ENCODE results near the gene TBX10.

TBX10 gene

DNA sequence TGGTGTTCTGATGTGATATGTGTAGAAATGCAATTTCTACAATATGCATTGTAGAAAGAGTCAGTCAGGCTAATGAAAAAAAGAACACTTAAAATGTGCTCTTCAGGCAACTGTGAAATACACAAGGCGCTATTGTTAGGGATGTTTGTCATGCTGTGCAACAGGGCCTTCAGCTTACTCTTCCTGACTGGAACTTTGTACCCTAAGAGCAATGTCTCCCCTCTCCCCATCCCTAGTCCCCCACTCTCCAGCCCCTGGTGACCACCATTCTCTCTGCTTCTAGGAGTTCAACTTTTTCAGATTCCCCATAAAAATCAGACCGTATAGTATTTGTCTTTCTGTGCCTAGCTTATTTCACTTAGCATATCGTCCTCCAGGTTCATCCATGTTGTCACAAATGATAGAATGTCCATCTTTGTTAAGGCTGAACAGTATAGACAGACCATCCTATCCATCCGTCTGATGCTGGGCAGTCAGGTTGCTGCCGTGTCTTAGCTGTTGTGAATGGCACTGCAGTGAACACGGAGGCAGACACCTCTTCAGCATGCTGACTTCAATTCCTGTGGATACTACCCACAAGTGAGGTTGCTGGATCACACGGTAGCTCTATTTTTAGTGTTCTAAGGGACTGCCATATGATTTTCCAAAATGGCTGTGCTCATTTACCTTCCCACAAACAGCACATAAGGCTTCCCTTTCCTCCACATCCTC lies 22.2 kb downstream of the TBX10 start:
- FAIRE-seq, result peak; percentile 74
- DNase-seq (ENCODE audit: insufficient read length, low spot score), result no peak

- no peak for FAIRE-seq
These were observed 22.9 kb downstream of the TBX10 start for GRCh38 chr11:67616431-67617242.

GRCh38 chr11:67615728-67616430 lies 23.7 kb downstream of the TBX10 start:
- DNase-seq (ENCODE audit: insufficient read length, low spot score), result no peak
- peak; percentile 86 for FAIRE-seq

More at GRCh38 chr11:67616431-67617242, 22.9 kb downstream of the TBX10 start:
- DNase-seq (ENCODE audit: insufficient read length, low spot score), result no peak

- FAIRE-seq (no peak), DNase-seq (ENCODE audit: insufficient read length, low spot score) (peak; percentile 61)
These were observed 24.5 kb downstream of the TBX10 start for GRCh38 chr11:67614730-67615714.

DNA sequence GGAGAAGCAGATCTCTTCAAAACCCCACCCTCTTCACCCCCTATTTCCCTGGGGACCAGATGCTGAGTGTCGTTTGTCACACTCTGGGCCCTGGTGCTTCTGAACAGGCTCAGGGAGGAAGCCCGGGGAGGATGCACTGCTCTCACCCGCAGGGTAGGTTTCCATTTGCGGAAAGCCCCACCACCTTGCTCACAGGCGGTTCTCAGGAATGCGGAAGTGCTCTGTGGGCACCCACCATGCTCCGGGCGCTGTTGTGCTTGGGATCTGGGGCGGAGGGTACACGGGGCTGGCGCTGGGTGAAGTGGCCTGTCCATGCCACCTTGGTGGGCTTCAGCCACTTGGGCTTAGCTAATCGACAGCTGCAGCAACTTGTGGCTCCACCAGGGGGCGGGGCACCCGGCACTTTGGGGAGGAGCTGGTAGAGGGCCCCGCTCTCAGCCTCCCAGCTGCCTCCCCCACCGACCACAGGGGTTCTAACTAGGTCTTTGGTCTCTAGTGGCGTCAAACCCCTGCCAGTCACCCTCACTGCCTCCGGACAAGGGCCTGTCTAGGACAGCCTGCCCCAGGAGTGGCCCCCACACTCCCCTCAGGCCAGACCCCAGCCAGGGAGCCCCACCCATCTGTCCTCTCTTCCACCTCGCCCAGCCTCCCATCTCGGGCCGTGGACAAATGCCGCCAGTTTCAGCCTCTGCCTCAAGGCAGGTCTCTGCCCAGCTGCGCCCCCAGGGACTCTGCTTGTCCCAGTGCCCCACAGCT lies 25.4 kb downstream of the TBX10 start:
- FAIRE-seq (peak; percentile 83), DNase-seq (ENCODE audit: insufficient read length, low spot score) (peak; percentile 69)

DNA sequence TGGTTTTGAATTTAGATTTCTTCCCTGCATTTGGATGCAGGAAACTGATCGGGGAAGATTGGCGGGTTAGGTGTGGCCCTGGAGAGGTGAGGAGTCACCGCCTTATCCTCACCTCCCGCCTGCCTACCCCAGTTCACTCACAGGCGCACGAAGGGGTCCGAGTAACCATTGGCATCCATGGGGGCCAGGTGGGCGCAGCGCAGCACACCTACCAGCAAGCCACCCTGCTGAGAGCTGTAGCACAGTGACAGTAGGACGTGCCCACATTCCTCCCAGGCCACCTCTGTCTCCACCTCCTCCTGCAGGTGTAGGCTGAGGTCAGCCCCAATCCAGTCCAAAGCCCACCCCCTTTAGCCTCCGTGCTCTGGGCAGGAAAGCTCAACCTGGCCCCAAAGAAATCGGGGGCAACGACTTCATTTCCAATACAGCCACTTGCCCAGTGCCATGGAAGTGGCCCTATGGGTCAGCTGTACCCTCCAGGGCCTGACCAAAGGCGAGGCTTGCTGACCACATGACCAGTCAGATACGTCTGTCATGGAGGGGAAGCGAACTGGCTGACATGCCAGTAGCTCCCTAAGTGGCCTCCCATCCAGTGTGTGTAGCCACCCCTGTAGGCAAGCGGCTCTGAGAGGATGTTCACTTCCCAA lies 26.1 kb downstream of the TBX10 start:
- DNase-seq (ENCODE audit: insufficient read length, low spot score), result no peak
- FAIRE-seq, result peak; percentile 36

DNA sequence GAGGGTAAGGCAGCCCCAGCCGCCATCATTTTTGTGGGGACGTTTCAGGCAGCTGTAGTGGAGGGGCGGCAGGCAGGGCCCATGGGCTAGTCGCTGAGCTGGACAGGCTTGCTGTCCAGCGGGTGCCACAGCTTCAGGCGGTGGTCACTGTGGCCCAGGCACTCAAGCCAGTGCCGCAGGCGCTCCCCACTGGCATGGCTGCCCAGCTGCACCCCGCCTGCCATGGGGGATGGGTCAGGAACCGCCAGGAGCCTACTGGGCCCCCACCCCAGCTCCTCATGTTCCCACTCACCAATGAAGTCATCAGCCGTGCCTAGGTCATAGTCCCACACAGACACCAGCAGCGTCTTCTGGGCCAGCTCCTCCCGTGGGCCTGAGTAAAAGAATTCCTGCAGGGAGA lies 26.8 kb downstream of the TBX10 start:
- DNase-seq (ENCODE audit: insufficient read length, low spot score) (no peak), FAIRE-seq (no peak)

- DNase-seq (ENCODE audit: insufficient read length, low spot score), result no peak
These were observed 27.6 kb downstream of the TBX10 start for GRCh38 chr11:67611704-67612587.

DNA sequence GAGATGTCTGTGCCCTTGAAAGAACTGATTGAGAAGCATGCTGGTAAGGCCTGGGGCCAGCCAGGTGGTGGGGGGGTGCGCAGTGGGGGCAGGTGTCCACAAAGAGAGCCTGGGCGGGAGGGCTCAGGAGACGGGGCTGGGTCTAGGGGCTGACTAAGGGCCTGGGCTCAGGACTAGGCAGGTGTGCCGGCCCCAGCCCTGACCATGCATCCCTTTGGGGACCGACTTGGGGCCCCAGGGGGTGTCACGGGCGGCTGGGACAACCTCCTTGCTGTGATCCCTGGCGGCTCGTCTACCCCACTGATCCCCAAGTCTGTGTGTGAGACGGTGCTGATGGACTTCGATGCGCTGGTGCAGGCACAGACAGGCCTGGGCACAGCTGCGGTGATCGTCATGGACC lies 28.4 kb downstream of the TBX10 start:
- DNase-seq (ENCODE audit: insufficient read length, low spot score), result no peak
- FAIRE-seq, result no peak

More at GRCh38 chr11:67611704-67612587, 27.6 kb downstream of the TBX10 start:
- FAIRE-seq, result no peak

- no peak for FAIRE-seq
- no peak for DNase-seq (ENCODE audit: insufficient read length, low spot score)
These were observed 29.2 kb downstream of the TBX10 start for GRCh38 chr11:67610302-67610868.

GRCh38 chr11:67609316-67609715 lies 30.2 kb downstream of the TBX10 start:
- FAIRE-seq (no peak), DNase-seq (ENCODE audit: insufficient read length, low spot score) (no peak)

- DNase-seq (ENCODE audit: insufficient read length, low spot score), result no peak
- FAIRE-seq, result no peak
These were observed 31.1 kb downstream of the TBX10 start for GRCh38 chr11:67608486-67608885.

DNA sequence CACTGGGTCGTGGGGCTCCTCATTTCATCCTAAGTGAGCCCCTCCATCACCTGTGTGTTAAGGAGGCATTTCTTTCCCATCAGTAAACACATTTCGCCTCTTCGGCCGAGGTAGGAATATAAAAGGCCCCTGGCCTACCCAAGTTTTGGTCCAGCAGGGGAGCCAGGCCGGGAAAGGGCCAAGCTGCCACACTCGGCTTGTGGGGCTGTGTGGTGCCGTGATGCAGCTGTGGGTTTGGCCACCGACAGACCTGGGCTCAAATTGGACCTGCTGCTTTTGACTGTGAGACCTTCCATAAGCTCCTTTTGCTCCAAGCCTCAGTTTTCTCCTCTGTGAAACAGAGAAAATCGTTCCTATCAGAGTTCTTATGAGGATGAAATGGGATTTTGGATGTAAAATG lies 32.1 kb downstream of the TBX10 start:
- no peak for FAIRE-seq
- DNase-seq (ENCODE audit: insufficient read length, low spot score), result no peak

DNA sequence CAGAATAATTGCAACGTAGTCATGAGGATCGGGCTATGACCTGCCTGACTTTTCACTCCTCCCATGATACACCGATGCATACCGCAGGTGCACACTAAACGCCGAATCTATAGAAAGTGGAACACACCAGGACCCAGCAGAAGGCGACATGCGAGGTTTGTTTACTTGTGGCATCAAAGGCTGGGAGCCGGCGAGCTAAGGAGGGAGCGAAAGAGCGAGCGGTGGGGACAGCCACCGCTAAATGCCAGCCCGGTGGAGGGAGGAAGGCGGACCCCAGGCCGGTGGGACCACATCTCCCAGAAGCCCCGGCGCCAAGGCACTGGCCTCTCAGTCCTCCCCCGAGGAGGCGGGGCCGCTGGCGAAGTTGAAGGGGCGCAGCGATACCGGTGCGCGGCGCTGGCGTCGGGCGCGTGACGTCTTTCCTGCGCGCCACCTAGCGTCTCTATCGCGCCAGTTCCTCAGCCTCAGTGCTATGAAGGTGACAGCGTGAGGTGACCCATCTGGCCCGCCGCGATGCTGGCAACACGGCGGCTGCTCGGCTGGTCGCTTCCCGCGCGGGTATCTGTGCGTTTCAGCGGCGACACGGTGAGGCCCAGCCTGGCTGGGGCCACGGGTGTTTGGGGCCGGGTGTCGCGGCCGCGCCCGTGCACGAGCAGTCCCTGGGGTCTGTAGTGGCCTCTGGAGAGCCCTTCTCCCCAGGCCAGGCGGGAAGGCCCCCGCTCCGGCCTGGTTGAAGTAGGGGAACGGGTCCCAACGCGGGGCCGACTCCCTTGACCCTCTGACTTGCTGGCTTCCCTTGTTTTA lies 32.9 kb downstream of the TBX10 start, which contains the start of gene NDUFV1:
TSS of gene NDUFV1 (plus strand) at position 445 of the 804 bp plus-strand sequence. CDS start at position 514, 69 bp downstream.
- peak; percentile 99 for FAIRE-seq

GRCh38 chr11:67606093-67606491 lies 33.5 kb downstream of the TBX10 start:
- FAIRE-seq (no peak), DNase-seq (ENCODE audit: insufficient read length, low spot score) (no peak)

More for the DNA sequence above, 32.9 kb downstream of the TBX10 start, which contains the start of gene NDUFV1:
- peak; percentile 99 for DNase-seq (ENCODE audit: insufficient read length, low spot score)

- no peak for DNase-seq (ENCODE audit: insufficient read length, low spot score)
- FAIRE-seq, result no peak
These were observed 34.1 kb downstream of the TBX10 start for GRCh38 chr11:67605231-67606011.
